WTC11 (cell line): ENCODE measurements around the gene CDH7. TPM values are rescaled to one million over a fixed set of nuclear protein-coding genes. Genes with fewer than 3 reads are reported as not detected.

Source experiments
- ATAC-seq: fragments of 200-7000 bp; cut with Tn5 transposase; 2 replicates; pipeline ENCODE4 v1.10.0; 2021; ENCODE audit warnings: mild to moderate bottlenecking, moderate library complexity
- CTCF ChIA-PET: fragments of 300-600 bp; sonication (Branson Sonifier 250); formaldehyde crosslinking; loops from one replicate; lab custom pipeline; 2021; ENCODE audit warnings: antibody characterized with exemption; lab: Charles Lee
- POLR2A ChIA-PET: fragments of 350-600 bp; sonication (Branson Sonifier 250); formaldehyde crosslinking; loops from one replicate; lab custom pipeline; 2021; ENCODE audit warnings: antibody characterized with exemption; lab: Charles Lee
- DNase-seq: peaks from one replicate; pipeline ENCODE4 v3.0.0; 2021; ENCODE audit warnings: low spot score
- H3K27ac Mint-ChIP-seq: 2 replicates; pipeline ENCODE4 v1.8.0; 2021; ENCODE audit warnings: mixed read lengths
- H3K27me3 Mint-ChIP-seq: 2 replicates; pipeline ENCODE4 v1.8.0; 2021; ENCODE audit warnings: low read depth, mild to moderate bottlenecking, moderate library complexity, mixed read lengths
- H3K36me3 Mint-ChIP-seq: 2 replicates; pipeline ENCODE4 v1.8.0; 2021; ENCODE audit warnings: mixed read lengths
- H3K4me1 Mint-ChIP-seq: 2 replicates; pipeline ENCODE4 v1.8.0; 2022; ENCODE audit warnings: mixed read lengths
- H3K4me3 Mint-ChIP-seq: 2 replicates; pipeline ENCODE4 v1.8.0; 2021; ENCODE audit warnings: mild to moderate bottlenecking, moderate library complexity, mixed read lengths
- H3K9me3 Mint-ChIP-seq: 2 replicates; pipeline ENCODE4 v1.8.0; 2021; ENCODE audit warnings: mixed read lengths
- ATF6 ChIP-seq: sonication (generic); formaldehyde crosslinking; IDR thresholded peaks from 2 replicates; pipeline ENCODE4 v1.8.1; 2023; ENCODE audit warnings: mild to moderate bottlenecking, missing genetic modification reagents
- CBFB ChIP-seq: sonication (generic); formaldehyde crosslinking; IDR thresholded peaks from 2 replicates; pipeline ENCODE4 v1.8.1; 2022; ENCODE audit warnings: mild to moderate bottlenecking, low read depth, missing genetic modification reagents
- CDX4 ChIP-seq: fragments of 250-450 bp; sonication (Bioruptor Pico); IDR thresholded peaks from 2 replicates; pipeline ENCODE4 v1.9.0; 2021; ENCODE audit warnings: moderate library complexity, mild to moderate bottlenecking, inconsistent platforms, borderline replicate concordance
- CREB1 ChIP-seq: sonication (generic); formaldehyde crosslinking; IDR thresholded peaks from 2 replicates; pipeline ENCODE4 v1.8.0; 2023; ENCODE audit warnings: mild to moderate bottlenecking, missing genetic modification reagents
- CREM ChIP-seq: sonication (generic); formaldehyde crosslinking; IDR thresholded peaks from 2 replicates; pipeline ENCODE4 v1.8.1; 2022; ENCODE audit warnings: mild to moderate bottlenecking, missing genetic modification reagents, moderate library complexity
- E2F1 ChIP-seq: sonication (generic); formaldehyde crosslinking; IDR thresholded peaks from 2 replicates; pipeline ENCODE4 v1.8.0; 2022; ENCODE audit warnings: mild to moderate bottlenecking, missing genetic modification reagents
- E2F4 ChIP-seq: sonication (generic); formaldehyde crosslinking; IDR thresholded peaks from 2 replicates; pipeline ENCODE4 v1.8.1; 2022; ENCODE audit warnings: low read depth, mild to moderate bottlenecking, moderate library complexity, missing genetic modification reagents, borderline replicate concordance
- E2F5 ChIP-seq: sonication (generic); formaldehyde crosslinking; IDR thresholded peaks from 2 replicates; pipeline ENCODE4 v1.8.1; 2022; ENCODE audit warnings: mild to moderate bottlenecking, moderate library complexity, missing genetic modification reagents
- ERG ChIP-seq: fragments of 250-450 bp; sonication (Bioruptor Pico); IDR thresholded peaks from 2 replicates; pipeline ENCODE4 v1.8.0; 2021; ENCODE audit warnings: mild to moderate bottlenecking
- ETV6 ChIP-seq: sonication (generic); formaldehyde crosslinking; IDR thresholded peaks from 2 replicates; pipeline ENCODE4 v1.8.1; 2022; ENCODE audit warnings: mild to moderate bottlenecking, missing genetic modification reagents
- GABPB1 ChIP-seq: sonication (generic); formaldehyde crosslinking; IDR thresholded peaks from 2 replicates; pipeline ENCODE4 v1.8.1; 2023; ENCODE audit warnings: mild to moderate bottlenecking, missing genetic modification reagents
- GRHL2 ChIP-seq: fragments of 250-450 bp; sonication (Bioruptor Pico); IDR thresholded peaks from 2 replicates; pipeline ENCODE4 v1.8.0; 2022; ENCODE audit warnings: mild to moderate bottlenecking, moderate library complexity; ENCODE audit not compliant: insufficient replicate concordance, severe bottlenecking
- GTF2I ChIP-seq: fragments of 250-450 bp; sonication (Bioruptor Pico); conservative IDR thresholded peaks from 2 replicates; pipeline ENCODE4 v1.4.0; 2021; ENCODE audit warnings: mild to moderate bottlenecking
- HMGA2 ChIP-seq: fragments of 250-450 bp; sonication (Bioruptor Pico); IDR thresholded peaks from 2 replicates; pipeline ENCODE4 v1.4.0; 2021; ENCODE audit warnings: mild to moderate bottlenecking, moderate library complexity
- KAT7 ChIP-seq: sonication (generic); formaldehyde crosslinking; IDR thresholded peaks from 2 replicates; pipeline ENCODE4 v1.8.1; 2023; ENCODE audit warnings: missing genetic modification reagents, mild to moderate bottlenecking, borderline replicate concordance
- NFE2L1 ChIP-seq: sonication (generic); formaldehyde crosslinking; IDR thresholded peaks from 2 replicates; pipeline ENCODE4 v1.8.1; 2023; ENCODE audit warnings: missing genetic modification reagents
- SMAD3 ChIP-seq: sonication (generic); formaldehyde crosslinking; IDR thresholded peaks from 2 replicates; pipeline ENCODE4 v1.8.0; 2022; ENCODE audit warnings: missing genetic modification reagents, mild to moderate bottlenecking, borderline replicate concordance
- TP53 ChIP-seq: sonication (generic); formaldehyde crosslinking; IDR thresholded peaks from 2 replicates; pipeline ENCODE4 v1.8.1; 2023; ENCODE audit warnings: mild to moderate bottlenecking, missing genetic modification reagents
- ZMAT4 ChIP-seq: fragments of 250-450 bp; sonication (Bioruptor Pico); IDR thresholded peaks from 2 replicates; pipeline ENCODE4 v1.9.0; 2021; ENCODE audit warnings: mild to moderate bottlenecking
- ZNF219 ChIP-seq: sonication (generic); formaldehyde crosslinking; IDR thresholded peaks from 2 replicates; pipeline ENCODE4 v1.8.0; 2023; ENCODE audit warnings: missing genetic modification reagents, mild to moderate bottlenecking, borderline replicate concordance
- ZNF281 ChIP-seq: sonication (generic); formaldehyde crosslinking; IDR thresholded peaks from 2 replicates; pipeline ENCODE4 v1.8.0; 2023; ENCODE audit warnings: mild to moderate bottlenecking, missing genetic modification reagents
- ZNF396 ChIP-seq: fragments of 250-450 bp; sonication (Bioruptor Pico); IDR thresholded peaks from 2 replicates; pipeline ENCODE4 v1.8.0; 2021; ENCODE audit warnings: mild to moderate bottlenecking, moderate library complexity, borderline replicate concordance
- ZNF512 ChIP-seq: sonication (generic); formaldehyde crosslinking; IDR thresholded peaks from 2 replicates; pipeline ENCODE4 v1.8.1; 2022; ENCODE audit warnings: missing genetic modification reagents, borderline replicate concordance
- total RNA-seq: library from RNA; stranded (reverse); gene quantifications from 3 replicates; pipeline ENCODE4 v1.2.3, GENCODE V29; 2021

The CDH7 gene
- total RNA-seq, 1 experiment from 2014 or later = 1.3 TPM

- no peaks in the 10 kb centered on the region for H3K36me3 Mint-ChIP-seq
- H3K27me3 Mint-ChIP-seq = no peaks in the 10 kb centered on the region
- H3K4me3 Mint-ChIP-seq = no peak overlapping the region
- POLR2A ChIA-PET = no interaction called here
- H3K9me3 Mint-ChIP-seq = no peaks in the 10 kb centered on the region
- TF ChIP-seq E2F4 (CRISPR knock-in tag) (no peak), GRHL2 (CRISPR knock-in tag) (no peak), ETV6 (CRISPR knock-in tag) (no peak), CDX4 (CRISPR knock-in tag) (no peak), HMGA2 (no peak), CREM (CRISPR knock-in tag) (no peak), CREB1 (no peak), E2F5 (no peak), ATF6 (no peak), GABPB1 (CRISPR knock-in tag) (no peak), ZMAT4 (CRISPR knock-in tag) (no peak), ZNF281 (CRISPR knock-in tag) (no peak), GTF2I (CRISPR knock-in tag) (no peak), CBFB (no peak), NFE2L1 (CRISPR knock-in tag) (no peak), ZNF512 (CRISPR knock-in tag) (no peak)
- TF ChIP-seq, all 79 proteins: peak for 0
- no peak for ATAC-seq
- H3K4me1 Mint-ChIP-seq = no peaks in the 10 kb centered on the region
- no peak for DNase-seq
- CTCF ChIA-PET = no interaction called here
- H3K27ac Mint-ChIP-seq = no peak overlapping the region
Observed at GRCh38 chr18:65737471-65737955, 13.3 kb upstream of the CDH7 start.

- Mint-ChIP-seq H3K27me3 (peaks cover 32% of the 10 kb centered on the region), H3K4me1 (peaks cover 24% of the 10 kb centered on the region), H3K4me3 (no peak overlapping the region), H3K27ac (no peak overlapping the region), H3K9me3 (no peaks in the 10 kb centered on the region), H3K36me3 (no peaks in the 10 kb centered on the region)
- ATAC-seq = no peak
- no peak for DNase-seq
- ChIA-PET POLR2A (no interaction called here), CTCF (no interaction called here)
- TF ChIP-seq TP53 (CRISPR knock-in tag) = no peak
- TF ChIP-seq ZNF396 = no peak
- no peak for TF ChIP-seq ETV6 (CRISPR knock-in tag)
- no peak for TF ChIP-seq E2F1 (CRISPR knock-in tag)
- no peak for TF ChIP-seq KAT7 (CRISPR knock-in tag)
- TF ChIP-seq ERG (CRISPR knock-in tag) = no peak
- TF ChIP-seq ZNF219 (CRISPR knock-in tag) = no peak
- TF ChIP-seq SMAD3 (CRISPR knock-in tag) = no peak
Observed at GRCh38 chr18:65746936-65747335, 3.9 kb upstream of the CDH7 start.
